A549 (cell line): Measurements from ENCODE around the gene HOXB1. TPM values are rescaled to one million over a fixed set of nuclear protein-coding genes. Genes with fewer than 3 reads are reported as not detected.

ENCODE experiments used
- ATAC-seq, 2 experiments: fragments of 200-7000 bp in 1 of 2; fragments of >200 bp in 1 of 2; cut with Nextera tagmentation in 1 of 2; cut with Tn5 transposase in 1 of 2; 3 replicates each; pipeline versions ENCODE4 v1.8.0 to v1.9.1; 2018 to 2020; ENCODE audit warnings: mild to moderate bottlenecking in 1 of 2, moderate library complexity in 1 of 2
- CTCF ChIA-PET: fragments of 300-600 bp; sonication (Branson Sonifier 250); formaldehyde crosslinking; extraction: SDS; loops from one replicate; lab custom pipeline; 2021; ENCODE audit warnings: antibody characterized with exemption, inconsistent platforms; lab: Yijun Ruan, JAX
- POLR2A ChIA-PET: fragments of 350-600 bp; formaldehyde crosslinking; extraction: SDS; loops from one replicate; lab custom pipeline; 2021; ENCODE audit warnings: antibody characterized with exemption, inconsistent platforms; lab: Yijun Ruan, JAX
- DNase-seq, 2 experiments: peaks; one replicate each; pipeline versions ENCODE4 v3.0.0 to v3.0.0-alpha.2; 2011 to 2016; ENCODE audit warnings: low read depth in 1 of 2, low spot score in 1 of 2
- FAIRE-seq: peaks from 2 replicates; lab custom pipeline; 2011; peaks lifted over from hg19 to GRCh38; lab: Jason Lieb, UNC
- H3K27ac ChIP-seq, 2 experiments: fragments of >200 bp; sonication (Bioruptor Twin); formaldehyde crosslinking; 3 replicates each; pipeline ENCODE4 v1.5.1; 2016 to 2017
- H3K4me1 ChIP-seq: fragments of >200 bp; sonication (Bioruptor Twin); formaldehyde crosslinking; 3 replicates; pipeline ENCODE4 v1.6.1; 2016
- H3K4me2 ChIP-seq: fragments of >200 bp; sonication (Bioruptor Twin); formaldehyde crosslinking; 3 replicates; pipeline ENCODE4 v1.6.1; 2016
- H3K4me3 ChIP-seq: fragments of >200 bp; sonication (Bioruptor Twin); formaldehyde crosslinking; 3 replicates; pipeline ENCODE4 v1.5.1; 2016
- H3K9me3 ChIP-seq: fragments of >200 bp; sonication (Bioruptor Twin); formaldehyde crosslinking; 3 replicates; pipeline ENCODE4 v1.6.1; 2016
- BHLHE40 ChIP-seq: IDR thresholded peaks from 2 replicates; pipeline ENCODE4 v1.6.1; 2012; ENCODE audit warnings: low read depth, low read length, inconsistent platforms
- CBX8 ChIP-seq: fragments of 200-600 bp; sonication (generic); IDR thresholded peaks from 2 replicates; pipeline ENCODE4 v1.6.1; 2016
- EHF ChIP-seq: fragments of 250-450 bp; sonication (Bioruptor Pico); IDR thresholded peaks from 2 replicates; pipeline ENCODE4 v1.5.0; 2020; ENCODE audit warnings: mild to moderate bottlenecking
- FOSB ChIP-seq: fragments of 250-450 bp; sonication (Bioruptor Pico); IDR thresholded peaks from 2 replicates; pipeline ENCODE4 v1.5.0; 2020; ENCODE audit warnings: mild to moderate bottlenecking, moderate library complexity
- FOXS1 ChIP-seq: fragments of 250-450 bp; sonication (Bioruptor Pico); IDR thresholded peaks from 2 replicates; pipeline ENCODE4 v1.5.0; 2020; ENCODE audit warnings: mild to moderate bottlenecking, moderate library complexity
- HOXA7 ChIP-seq: fragments of 250-450 bp; sonication (Bioruptor Pico); IDR thresholded peaks from 2 replicates; pipeline ENCODE4 v1.5.0; 2020; ENCODE audit warnings: mild to moderate bottlenecking, moderate library complexity
- HOXB13 ChIP-seq: fragments of 250-450 bp; sonication (Bioruptor Pico); IDR thresholded peaks from 2 replicates; pipeline ENCODE4 v1.5.0; 2020; ENCODE audit warnings: low read depth, mild to moderate bottlenecking, moderate library complexity
- HOXB5 ChIP-seq: fragments of 250-450 bp; sonication (Bioruptor Pico); IDR thresholded peaks from 2 replicates; pipeline ENCODE4 v1.5.0; 2020; ENCODE audit warnings: mild to moderate bottlenecking, moderate library complexity
- JUN ChIP-seq, 2 experiments: fragments of >200 bp; sonication (Bioruptor Twin); formaldehyde crosslinking; IDR thresholded peaks; 2 replicates in 1 of 2; 3 replicates in 1 of 2; pipeline ENCODE4 v1.6.1; 2016 to 2017
- JUNB ChIP-seq: fragments of >200 bp; sonication (Bioruptor Twin); formaldehyde crosslinking; IDR thresholded peaks from 2 replicates; pipeline ENCODE4 v1.6.1; 2016
- MYC ChIP-seq: IDR thresholded peaks from 2 replicates; pipeline ENCODE4 v1.6.1; 2012; ENCODE audit warnings: mild to moderate bottlenecking, inconsistent platforms, low read length, improper control_type of control experiment, borderline replicate concordance
- NPAS2 ChIP-seq: fragments of 250-450 bp; sonication (Bioruptor Pico); IDR thresholded peaks from 2 replicates; pipeline ENCODE4 v1.8.0; 2022; ENCODE audit warnings: mild to moderate bottlenecking, moderate library complexity, borderline replicate concordance
- POLR2AphosphoS2 ChIP-seq: conservative IDR thresholded peaks from 2 replicates; pipeline ENCODE4 v1.6.1; 2012; ENCODE audit warnings: low read length, improper control_type of control experiment, inconsistent platforms
- RAD21 ChIP-seq, 2 experiments: fragments of >200 bp in 1 of 2; sonication (Bioruptor Twin) in 1 of 2; formaldehyde crosslinking in 1 of 2; IDR thresholded peaks in 1 of 2; conservative IDR thresholded peaks in 1 of 2; 2 replicates in 1 of 2; 3 replicates in 1 of 2; pipeline ENCODE4 v1.6.1; 2012 to 2018; ENCODE audit warnings: inconsistent platforms in 1 of 2
- RCOR1 ChIP-seq: fragments of 150-350 bp; IDR thresholded peaks from 2 replicates; pipeline ENCODE4 v1.6.1; 2014; ENCODE audit warnings: antibody characterized with exemption, low read length, low read depth
- REST ChIP-seq: fragments of 200-600 bp; sonication (generic); IDR thresholded peaks from 2 replicates; pipeline ENCODE4 v1.6.1; 2016; ENCODE audit warnings: antibody characterized with exemption, mild to moderate bottlenecking, moderate library complexity
- SREBF2 ChIP-seq: fragments of 450-650 bp; IDR thresholded peaks from 2 replicates; pipeline ENCODE4 v1.6.1; 2014; ENCODE audit warnings: mild to moderate bottlenecking, moderate library complexity
- TP53 ChIP-seq: fragments of 250-450 bp; sonication (Bioruptor Pico); IDR thresholded peaks from 2 replicates; pipeline ENCODE4 v1.5.0; 2021; ENCODE audit warnings: mild to moderate bottlenecking, moderate library complexity
- WGBS: methylation state at CpG from one replicate; pipeline ENCODE4 v1.1.6; 2017; ENCODE audit errors: missing lambda C conversion rate; 5-methylcytosine and 5-hydroxymethylcytosine counted together
- polyA plus RNA-seq, 4 experiments: library from polyadenylated mRNA; depleted of rRNA in 3 of 4; stranded (reverse); fragments of >200 nt; fragmentation: RNase III in 1 of 4; extraction: RNeasy Plus Mini Kit Qiagen cat#74134 plus additional on column Dnase treatment in 1 of 4; gene quantifications; 2 replicates in 3 of 4; 3 replicates in 1 of 4; pipeline ENCODE4 v1.2.3, GENCODE V29; 2011 to 2017
- TF ChIP-seq, protein P1 (sequence below): IDR thresholded peaks from 2 replicates; pipeline ENCODE4 v1.6.1; 2012; ENCODE audit warnings: low read depth, borderline replicate concordance
- TF ChIP-seq, protein P2 (sequence below): fragments of >200 bp; sonication (Bioruptor Twin); formaldehyde crosslinking; IDR thresholded peaks from 2 replicates; pipeline ENCODE4 v1.6.1; 2016
- TF ChIP-seq, protein P3 (sequence below): fragments of >200 bp; sonication (Bioruptor Twin); formaldehyde crosslinking; IDR thresholded peaks from 3 replicates; pipeline ENCODE4 v1.6.1; 2016

HOXB1 gene
- polyA plus RNA-seq, 2 of the 4 experiments (the other 2 are of a cell fraction) = not detected

GRCh38 chr17:48559840-48560817 is 29.3 kb upstream of the HOXB1 start:
- Histone ChIP-seq H3K27ac (no peak overlapping the region), H3K4me3 (no peak overlapping the region), H3K4me2 (no peak overlapping the region), H3K9me3 (no peaks in the 10 kb centered on the region), H3K4me1 (peaks cover 23% of the 10 kb centered on the region)
- FAIRE-seq (no peak), DNase-seq (no peak), ATAC-seq (no peak)
- ChIA-PET POLR2A (no interaction called here), CTCF (interaction anchor here (0.6 to 1.9 kb wide), 11 partner anchors 10 to 374 kb away, joined by 3 to 6 read pairs (median 4); no protein-coding TSS in a partner anchor)
- TF ChIP-seq JUNB (no peak), REST (no peak), POLR2AphosphoS2 (no peak), NPAS2 (CRISPR knock-in tag) (no peak), JUN (IDR thresholded peaks at IDR 0.05) (no peak), RCOR1 (no peak), MYC (no peak), HOXB13 (no peak), HOXB5 (no peak), EHF (CRISPR knock-in tag) (no peak), SREBF2 (no peak), BHLHE40 (no peak), CBX8 (no peak), FOSB (CRISPR knock-in tag) (no peak), TP53 (CRISPR knock-in tag) (no peak)
- TF ChIP-seq, protein P1, sequence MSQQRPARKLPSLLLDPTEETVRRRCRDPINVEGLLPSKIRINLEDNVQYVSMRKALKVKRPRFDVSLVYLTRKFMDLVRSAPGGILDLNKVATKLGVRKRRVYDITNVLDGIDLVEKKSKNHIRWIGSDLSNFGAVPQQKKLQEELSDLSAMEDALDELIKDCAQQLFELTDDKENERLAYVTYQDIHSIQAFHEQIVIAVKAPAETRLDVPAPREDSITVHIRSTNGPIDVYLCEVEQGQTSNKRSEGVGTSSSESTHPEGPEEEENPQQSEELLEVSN = no peak
- TF ChIP-seq, protein P2, sequence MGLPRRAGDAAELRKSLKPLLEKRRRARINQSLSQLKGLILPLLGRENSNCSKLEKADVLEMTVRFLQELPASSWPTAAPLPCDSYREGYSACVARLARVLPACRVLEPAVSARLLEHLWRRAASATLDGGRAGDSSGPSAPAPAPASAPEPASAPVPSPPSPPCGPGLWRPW = no peak
- TF ChIP-seq, protein P3, sequence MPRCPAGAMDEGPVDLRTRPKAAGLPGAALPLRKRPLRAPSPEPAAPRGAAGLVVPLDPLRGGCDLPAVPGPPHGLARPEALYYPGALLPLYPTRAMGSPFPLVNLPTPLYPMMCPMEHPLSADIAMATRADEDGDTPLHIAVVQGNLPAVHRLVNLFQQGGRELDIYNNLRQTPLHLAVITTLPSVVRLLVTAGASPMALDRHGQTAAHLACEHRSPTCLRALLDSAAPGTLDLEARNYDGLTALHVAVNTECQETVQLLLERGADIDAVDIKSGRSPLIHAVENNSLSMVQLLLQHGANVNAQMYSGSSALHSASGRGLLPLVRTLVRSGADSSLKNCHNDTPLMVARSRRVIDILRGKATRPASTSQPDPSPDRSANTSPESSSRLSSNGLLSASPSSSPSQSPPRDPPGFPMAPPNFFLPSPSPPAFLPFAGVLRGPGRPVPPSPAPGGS = no peak
- 91% methylated on average over 14 of the region's 14 CpGs for WGBS

- H3K4me3 ChIP-seq = no peak overlapping the region
- no peak overlapping the region for H3K27ac ChIP-seq
- POLR2A ChIA-PET = no interaction called here
- peaks cover 23% of the 10 kb centered on the region for H3K4me1 ChIP-seq
- FAIRE-seq (no peak), ATAC-seq (no peak), DNase-seq (no peak)
- no peak for TF ChIP-seq REST
- TF ChIP-seq, protein P1 = no peak
- TF ChIP-seq NPAS2 (CRISPR knock-in tag) = no peak
- no peak for TF ChIP-seq JUNB
- TF ChIP-seq HOXA7 (CRISPR knock-in tag) = no peak
- no peak for TF ChIP-seq RAD21 (conservative IDR thresholded peaks at IDR 0.05 in 1 of 2, IDR thresholded peaks at IDR 0.05 in 1 of 2)
- no peak for TF ChIP-seq FOXS1 (CRISPR knock-in tag)
- no peaks in the 10 kb centered on the region for H3K9me3 ChIP-seq
- no peak overlapping the region for H3K4me2 ChIP-seq
- CTCF ChIA-PET = interaction anchor here (0.6 to 1.5 kb wide), 9 partner anchors 11 to 251 kb away, joined by 3 to 6 read pairs (median 3); no protein-coding TSS in a partner anchor
- WGBS = 85% methylated on average over 16 of the region's 16 CpGs
Measured at GRCh38 chr17:48559122-48559839, 28.5 kb upstream of the HOXB1 start.
